Natural killer cell (primary cell): ENCODE measurements around the gene SPDYC. TPM values are rescaled to one million over a fixed set of nuclear protein-coding genes. Genes with fewer than 3 reads are reported as not detected.

Source experiments
- ATAC-seq, 3 donors: fragments of 150-1000 bp in 2 of 3; fragments of 200-7000 bp in 1 of 3; cut with Tn5 transposase; 1 replicate in 1 of 3; 2 replicates in 2 of 3; pipeline ENCODE4 v1.10.0; 2021; ENCODE audit warnings: mild to moderate bottlenecking in 2 of 3, moderate library complexity in 2 of 3
- DNase-seq, 2 donors: peaks; one replicate each; pipeline versions ENCODE4 v3.0.0 to v3.0.0-alpha.2; 2013 to 2021; ENCODE audit warnings: mixed read lengths in 1 of 2
- H3K27ac ChIP-seq: one replicate; pipeline ENCODE4 v1.5.1; 2013; ENCODE audit warnings: mild to moderate bottlenecking, low read length
- H3K27me3 ChIP-seq: one replicate; pipeline ENCODE4 v1.6.1; 2013; ENCODE audit warnings: low read length; ENCODE audit not compliant: control insufficient read depth, insufficient read depth
- H3K36me3 ChIP-seq: one replicate; pipeline ENCODE4 v1.6.1; 2013; ENCODE audit warnings: low read length; ENCODE audit not compliant: control insufficient read depth, insufficient read depth
- H3K4me1 ChIP-seq: one replicate; pipeline ENCODE4 v1.6.1; 2013; ENCODE audit warnings: low read length; ENCODE audit not compliant: control insufficient read depth, insufficient read depth
- H3K4me3 ChIP-seq: one replicate; pipeline ENCODE4 v1.5.1; 2013; ENCODE audit warnings: low read length
- H3K9me3 ChIP-seq: one replicate; pipeline ENCODE4 v1.6.1; 2013; ENCODE audit warnings: low read length; ENCODE audit not compliant: control insufficient read depth, insufficient read depth
- H3K27ac Mint-ChIP-seq, 2 donors: one replicate each; pipeline ENCODE4 v1.8.0; 2022; ENCODE audit warnings: mild to moderate bottlenecking in 2 of 2, mixed read lengths in 2 of 2, moderate library complexity in 1 of 2
- H3K27me3 Mint-ChIP-seq, 2 donors: one replicate each; pipeline ENCODE4 v1.8.0; 2022; ENCODE audit warnings: low read depth in 2 of 2, mixed read lengths in 2 of 2
- H3K36me3 Mint-ChIP-seq: one replicate; pipeline ENCODE4 v1.8.0; 2022; ENCODE audit warnings: mixed read lengths
- H3K4me1 Mint-ChIP-seq, 2 donors: one replicate each; pipeline ENCODE4 v1.8.0; 2022; ENCODE audit warnings: mixed read lengths in 2 of 2
- H3K4me3 Mint-ChIP-seq: one replicate; pipeline ENCODE4 v1.8.0; 2022; ENCODE audit warnings: mild to moderate bottlenecking, moderate library complexity, mixed read lengths
- H3K9me3 Mint-ChIP-seq, 2 donors: one replicate each; pipeline ENCODE4 v1.8.0; 2022; ENCODE audit warnings: mixed read lengths in 2 of 2
- CTCF ChIP-seq: fragments of 200-600 bp; IDR thresholded peaks from one replicate; pipeline ENCODE4 v1.8.0; 2022; ENCODE audit warnings: antibody characterized with exemption
- WGBS: methylation state at CpG from one replicate; pipeline ENCODE4 v1.1.7; 2013; ENCODE audit warnings: missing lambda C conversion rate; ENCODE audit not compliant: insufficient coverage; 5-methylcytosine and 5-hydroxymethylcytosine counted together
- intact Hi-C: fragments of 100-400 bp; cut with micrococcal nuclease; formaldehyde crosslinking; loops from one replicate; pipeline ENCODE4 v1.14.2; 2022
- total RNA-seq, 4 donors: library from RNA; stranded (reverse); fragments of 120-200 nt in 1 of 4; gene quantifications; one replicate each; pipeline versions ENCODE4 v1.2.3 to v1.2.4, GENCODE V29; 2013 to 2022

The SPDYC gene
- total RNA-seq, 3 donors from 2014 or later (not counting 1 experiment from before 2014, with no cell fraction given) = not detected

- H3K36me3 ChIP-seq = peaks cover 56% of the 10 kb centered on the region
- peak; percentile 97 to 100 for DNase-seq
- Mint-ChIP-seq H3K4me3 (peak within 1 kb of the TSS; percentile 98), H3K4me1 (peaks cover 25 to 46% of the 10 kb centered on the region in 2 donors), H3K9me3 (no peaks in the 10 kb centered on the region), H3K27me3 (no peaks in the 10 kb centered on the region), H3K27ac (peak within 1 kb of the TSS; percentile 99 to 100), H3K36me3 (no peaks in the 10 kb centered on the region)
- H3K27me3 ChIP-seq = no peaks in the 10 kb centered on the region
- H3K9me3 ChIP-seq = no peaks in the 10 kb centered on the region
- H3K27ac ChIP-seq = peak within 1 kb of the TSS; percentile 97
- peaks cover 26% of the 10 kb centered on the region for H3K4me1 ChIP-seq
- peak within 1 kb of the TSS; percentile 91 for H3K4me3 ChIP-seq
- TF ChIP-seq CTCF = no peak
- ATAC-seq = peak; percentile 80 to 91 (median 80)
- intact Hi-C loops = loop anchor here (1.0 to 5.0 kb wide), 3 partner anchors 13 to 205 kb away; partner anchors contain the start of genes ATG2A, CDCA5 and ZFPL1
- under 1% methylated on average over 64 of the region's 64 CpGs for WGBS
These were observed 48.0 kb upstream of the SPDYC start, which contains the start of the genes FAU and MRPL49 for GRCh38 chr11:65121865-65122696. TSS of gene FAU (minus strand) at chr11:65122134. CDS start at chr11:65121813, 321 bp downstream. TSS of gene MRPL49 (plus strand) at chr11:65122321. CDS start at chr11:65122347, 26 bp downstream.

- Mint-ChIP-seq H3K4me3 (peak overlapping the region; percentile 73), H3K27me3 (no peaks in the 10 kb centered on the region), H3K27ac (peak overlapping the region; percentile 19 to 45), H3K4me1 (peaks cover 17 to 30% of the 10 kb centered on the region in 2 donors), H3K36me3 (no peaks in the 10 kb centered on the region), H3K9me3 (no peaks in the 10 kb centered on the region)
- TF ChIP-seq CTCF = no peak
- Histone ChIP-seq H3K27me3 (no peaks in the 10 kb centered on the region), H3K4me1 (peaks cover 21% of the 10 kb centered on the region), H3K27ac (no peak overlapping the region), H3K4me3 (no peak overlapping the region), H3K9me3 (no peaks in the 10 kb centered on the region), H3K36me3 (peaks cover 66% of the 10 kb centered on the region)
- WGBS = 82% methylated on average over 3 of the region's 5 CpGs
- intact Hi-C loops = loop anchor here (5.0 kb wide), 1 partner anchor 207 kb away; the partner anchor contains the start of gene ATG2A
- no peak for ATAC-seq
- no peak for DNase-seq
These were observed 45.4 kb upstream of the SPDYC start for GRCh38 chr11:65124480-65125196.

- no peak for TF ChIP-seq CTCF
- Mint-ChIP-seq H3K9me3 (no peaks in the 10 kb centered on the region), H3K27me3 (no peaks in the 10 kb centered on the region), H3K4me1 (peaks cover 17 to 25% of the 10 kb centered on the region in 2 donors), H3K27ac (no peak overlapping the region), H3K4me3 (no peak overlapping the region), H3K36me3 (no peaks in the 10 kb centered on the region)
- no peak overlapping the region for H3K27ac ChIP-seq
- no peak overlapping the region for H3K4me3 ChIP-seq
- ATAC-seq (no peak), DNase-seq (no peak)
- H3K9me3 ChIP-seq = no peaks in the 10 kb centered on the region
- H3K27me3 ChIP-seq = no peaks in the 10 kb centered on the region
- 91% methylated on average over 12 of the region's 12 CpGs for WGBS
- peaks cover 66% of the 10 kb centered on the region for H3K36me3 ChIP-seq
- peaks cover 28% of the 10 kb centered on the region for H3K4me1 ChIP-seq
- intact Hi-C loops = no loop called here
These were observed 44.6 kb upstream of the SPDYC start for GRCh38 chr11:65125197-65126056.
